CD4-positive, alpha-beta T cell treated with Interleukin-15 for 1 hour (primary cell): Measurements from ENCODE around the gene NDUFV1.
"Not testable (repeated sequence)": the region's sequence is repeated elsewhere in the genome, so short reads cannot be mapped to it uniquely, and the experiment has no call there.

Experiments used
- DNase-seq: peaks from one replicate; pipeline ENCODE4 v3.0.0-alpha.2; 2020

Gene NDUFV1

DNA sequence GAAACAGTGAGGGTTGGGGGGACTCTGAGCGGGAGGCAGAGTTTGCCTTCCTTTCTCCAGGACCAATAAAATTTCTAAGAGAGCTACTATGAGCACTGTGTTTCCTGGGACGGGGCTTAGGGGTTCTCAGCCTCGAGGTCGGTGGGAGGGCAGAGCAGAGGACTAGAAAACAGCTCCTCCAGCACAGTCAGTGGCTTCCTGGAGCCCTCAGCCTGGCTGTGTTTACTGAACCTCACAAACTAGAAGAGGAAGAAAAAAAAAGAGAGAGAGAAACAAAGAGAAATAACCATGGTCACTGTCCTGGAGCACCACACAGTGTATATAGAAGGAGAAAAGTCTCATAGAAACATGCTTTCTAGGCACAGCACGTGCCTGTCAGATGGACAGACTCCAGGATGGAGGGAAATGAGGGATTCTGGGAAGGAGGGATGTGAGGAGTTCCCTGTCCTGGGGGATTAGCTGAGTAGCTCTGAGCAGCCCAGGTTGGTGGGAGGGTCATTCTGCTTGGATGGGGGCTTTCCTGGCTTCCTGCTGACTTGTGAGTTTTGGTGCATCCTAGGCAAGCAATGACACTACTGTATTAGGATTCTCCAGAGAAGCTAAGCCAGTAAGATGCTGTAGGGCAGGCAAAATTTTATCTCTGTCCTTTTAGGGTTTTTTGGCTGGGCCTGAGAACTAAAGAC is 20.0 kb upstream of the NDUFV1 start:
- DNase-seq: peak; percentile 39

DNA sequence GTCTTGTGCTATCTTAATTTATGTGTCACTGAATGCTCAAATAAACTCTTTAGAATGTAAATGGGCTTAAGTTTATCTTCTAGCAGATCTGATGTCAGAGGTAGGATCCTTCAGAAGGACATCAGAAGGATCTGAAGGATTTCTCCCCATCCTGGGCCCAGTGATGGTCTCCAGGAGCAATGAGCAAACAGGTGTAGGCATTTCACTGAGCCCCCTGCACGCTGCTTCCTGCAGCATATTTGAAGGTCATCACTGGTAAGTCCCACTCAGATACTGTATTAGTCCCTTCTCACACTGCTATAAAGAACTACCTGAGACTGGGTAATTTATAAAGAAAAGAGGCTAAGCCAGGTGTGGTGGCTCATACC is 18.6 kb upstream of the NDUFV1 start:
- no peak for DNase-seq

DNA sequence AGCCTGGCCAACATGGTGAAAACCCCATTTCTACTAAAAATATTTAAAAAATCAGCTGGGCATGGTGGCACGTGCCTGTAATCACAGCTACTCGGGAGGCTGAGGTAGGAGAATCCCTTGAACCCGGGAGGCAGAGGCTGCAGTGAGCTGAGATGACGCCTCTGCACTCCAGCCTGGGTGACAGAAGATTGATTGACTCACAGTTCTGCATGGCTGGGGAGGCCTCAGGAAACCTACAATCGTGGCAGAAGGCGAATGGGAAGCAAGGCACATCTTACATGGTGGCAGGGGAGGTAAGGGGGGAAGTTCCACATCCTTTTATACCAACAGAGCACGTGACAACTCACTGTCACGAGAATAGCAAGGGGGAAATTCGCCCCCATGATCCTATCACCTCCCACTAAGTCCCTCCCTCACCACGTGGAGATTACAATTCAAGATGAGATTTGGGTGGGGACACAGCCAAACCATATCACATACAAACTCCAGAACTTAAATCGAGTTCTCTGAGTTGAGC is 17.8 kb upstream of the NDUFV1 start:
- DNase-seq: not testable (repeated sequence)

DNA sequence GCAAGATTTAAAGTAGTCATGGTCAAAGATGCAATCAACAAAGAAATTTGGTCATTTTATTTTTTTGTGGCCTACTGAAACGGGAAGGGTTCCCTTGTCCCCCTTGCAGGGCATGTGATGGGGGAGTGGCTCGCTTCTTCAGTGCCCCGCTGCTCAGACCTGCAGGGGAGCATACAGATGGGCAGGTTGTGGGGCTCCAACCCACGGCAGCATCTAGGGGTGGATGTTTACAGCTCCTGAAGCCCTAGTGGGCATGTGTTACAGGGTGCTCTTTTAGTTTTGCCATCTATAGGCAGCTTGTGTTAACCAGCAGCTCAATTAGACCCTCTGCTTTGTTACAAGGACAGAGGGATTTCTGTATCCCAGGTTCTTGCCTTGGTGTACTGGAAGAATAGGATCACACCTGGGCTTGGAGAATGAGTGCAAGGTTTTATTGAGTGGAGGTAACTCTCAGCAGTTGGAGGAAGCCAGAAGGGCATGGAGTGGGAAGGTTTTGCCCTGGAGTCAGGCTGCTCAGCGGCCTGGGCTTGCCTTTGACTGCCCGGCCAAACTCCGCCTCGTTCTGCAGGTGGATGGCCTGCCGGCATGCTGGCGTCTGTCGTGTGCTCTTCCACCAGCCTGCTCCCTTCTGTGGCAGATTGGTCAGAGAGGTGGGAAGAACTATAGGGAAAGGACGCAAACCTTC is 13.7 kb upstream of the NDUFV1 start:
- DNase-seq: no peak

DNA sequence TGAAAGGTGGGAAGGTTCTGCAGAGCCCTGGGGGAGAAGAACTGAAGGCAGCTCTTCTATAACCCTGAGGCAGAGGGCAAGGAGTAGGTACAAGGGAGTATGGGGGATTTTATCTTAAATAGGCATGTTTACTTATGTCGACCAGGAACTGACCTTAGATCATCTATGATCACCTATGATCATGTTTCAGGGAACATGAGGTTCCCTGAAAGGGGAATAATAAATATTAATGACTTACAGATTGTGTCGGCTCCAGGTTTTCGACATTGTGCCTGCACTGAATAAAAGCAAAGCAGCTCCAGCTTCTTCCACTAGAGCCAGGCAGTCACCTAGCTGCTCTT is 13.2 kb upstream of the NDUFV1 start:
- DNase-seq: no peak

DNA sequence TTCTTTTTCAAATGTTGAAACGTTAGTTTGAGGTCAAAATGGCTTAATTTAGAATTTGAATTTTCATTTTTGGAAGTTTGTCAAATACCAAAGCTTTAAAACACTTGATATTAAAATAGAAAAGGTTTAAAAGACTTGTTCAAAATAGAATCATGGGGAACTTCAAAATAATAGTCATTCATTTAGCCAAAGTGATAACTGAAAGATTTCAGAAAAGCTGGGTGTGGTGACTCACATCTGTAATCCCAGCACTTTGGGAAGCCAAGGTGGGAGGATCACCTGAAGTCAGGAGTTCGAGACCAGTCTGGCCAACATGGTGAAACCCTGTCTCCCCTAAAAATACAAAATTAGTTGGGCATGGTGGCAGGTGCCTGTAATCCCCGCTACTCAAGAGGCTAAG is 12.3 kb upstream of the NDUFV1 start:
- DNase-seq: no peak

DNA sequence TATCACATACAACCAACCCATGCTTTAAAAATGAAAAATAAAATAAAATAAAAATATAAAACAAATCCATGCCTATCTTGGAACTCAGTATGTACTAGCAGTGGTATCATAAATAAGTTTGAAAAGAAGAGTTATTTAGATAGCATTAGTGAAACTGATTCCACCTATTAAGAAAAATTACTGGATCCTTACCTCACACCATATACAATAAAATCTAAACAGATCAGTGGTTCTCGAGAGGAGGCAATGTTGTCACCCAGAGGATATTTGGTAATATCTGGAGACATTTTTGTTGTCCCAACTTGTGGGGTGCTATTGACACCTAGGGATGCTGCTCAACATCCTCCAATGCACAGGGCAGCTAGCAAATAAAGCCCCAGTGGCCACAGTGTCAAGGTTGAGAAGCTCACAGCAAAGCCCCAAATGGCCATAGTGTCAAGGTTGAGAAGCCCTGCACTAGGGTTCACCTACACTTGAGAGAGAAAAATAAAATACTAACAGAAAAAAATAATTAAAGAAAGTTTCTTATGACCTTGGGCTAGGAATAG is 9.9 kb upstream of the NDUFV1 start:
- no peak for DNase-seq

DNA sequence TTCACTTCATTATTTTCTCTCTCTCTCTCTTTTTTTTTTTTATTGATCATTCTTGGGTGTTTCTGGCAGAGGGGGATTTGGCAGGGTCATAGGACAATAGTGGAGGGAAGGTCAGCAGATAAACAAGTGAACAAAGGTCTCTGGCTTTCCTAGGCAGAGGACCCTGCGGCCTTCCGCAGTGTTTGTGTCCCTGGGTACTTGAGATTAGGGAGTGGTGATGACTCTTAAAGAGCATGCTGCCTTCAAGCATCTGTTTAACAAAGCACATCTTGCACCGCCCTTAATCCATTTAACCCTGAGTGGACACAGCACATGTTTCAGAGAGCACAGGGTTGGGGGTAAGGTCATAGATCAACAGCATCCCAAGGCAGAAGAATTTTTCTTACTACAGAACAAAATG is 9.3 kb upstream of the NDUFV1 start:
- not testable (repeated sequence) for DNase-seq

DNA sequence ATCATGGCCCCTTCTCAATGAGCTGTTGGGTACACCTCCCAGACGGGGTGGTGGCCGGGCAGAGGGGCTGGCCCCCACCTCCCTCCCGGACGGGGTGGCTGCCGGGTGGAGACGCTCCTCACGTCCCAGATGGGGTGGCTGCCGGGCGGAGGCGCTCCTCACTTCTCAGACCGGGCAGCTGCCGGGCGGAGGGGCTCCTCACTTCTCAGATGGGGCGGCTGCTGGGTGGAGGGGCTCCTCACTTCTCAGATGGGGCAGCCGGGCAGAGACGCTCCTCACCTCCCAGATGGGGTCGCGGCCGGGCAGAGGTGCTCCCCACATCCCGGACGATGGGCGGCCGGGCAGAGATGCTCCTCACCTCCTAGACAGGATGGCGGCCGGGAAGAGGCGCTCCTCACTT is 8.8 kb upstream of the NDUFV1 start:
- not testable (repeated sequence) for DNase-seq

DNA sequence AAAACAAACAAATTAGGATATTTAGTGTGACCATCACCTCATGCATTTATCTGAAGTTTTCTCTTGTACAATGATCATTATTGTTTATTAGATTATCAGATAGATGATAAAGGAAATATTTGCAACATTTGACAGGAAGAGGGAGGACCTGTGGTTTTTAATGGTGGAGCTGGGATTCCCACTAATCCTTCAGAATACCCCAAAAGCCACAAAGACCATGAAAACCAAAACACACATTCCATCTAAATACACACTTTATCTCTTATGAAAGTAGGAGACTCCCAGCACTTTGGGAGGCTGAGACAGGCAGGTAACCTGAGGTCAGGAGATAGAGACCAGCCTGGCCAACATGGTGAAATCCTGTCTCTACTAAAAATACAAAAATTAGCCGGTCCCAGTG is 7.6 kb upstream of the NDUFV1 start:
- DNase-seq: no peak

DNA sequence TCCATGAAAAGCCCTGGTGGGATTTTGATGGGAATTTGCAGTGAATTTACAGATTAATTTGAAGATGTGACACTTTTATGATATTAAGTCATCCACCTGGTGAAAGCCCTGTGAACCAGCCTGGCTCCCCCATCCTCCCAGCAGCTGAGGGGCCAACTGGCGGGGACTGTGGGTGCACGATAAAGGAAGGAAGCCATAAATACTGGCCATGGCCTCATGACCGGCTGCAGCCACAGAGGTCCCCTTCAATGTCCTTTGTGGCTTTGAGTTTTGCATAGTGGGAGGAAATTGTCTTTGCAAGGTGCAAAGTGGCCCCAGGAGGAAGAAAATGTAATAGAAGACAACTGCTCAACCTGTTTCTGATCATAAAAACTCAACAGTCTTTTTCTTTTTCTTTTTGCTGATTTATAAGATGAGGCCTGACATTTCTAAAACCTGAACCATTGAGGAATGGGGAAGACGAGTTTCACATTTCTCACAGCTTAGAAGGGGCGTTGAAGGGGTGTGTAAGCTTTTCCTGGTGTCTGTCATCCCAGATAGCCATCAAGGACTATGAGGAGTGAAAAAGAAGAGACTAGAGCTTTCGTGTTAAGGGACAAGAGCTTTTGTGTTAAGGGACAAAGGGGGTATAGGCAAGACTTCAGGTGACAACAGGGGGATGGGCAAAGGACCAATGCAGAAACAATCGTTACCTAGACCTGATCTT is 6.3 kb upstream of the NDUFV1 start:
- DNase-seq: no peak

DNA sequence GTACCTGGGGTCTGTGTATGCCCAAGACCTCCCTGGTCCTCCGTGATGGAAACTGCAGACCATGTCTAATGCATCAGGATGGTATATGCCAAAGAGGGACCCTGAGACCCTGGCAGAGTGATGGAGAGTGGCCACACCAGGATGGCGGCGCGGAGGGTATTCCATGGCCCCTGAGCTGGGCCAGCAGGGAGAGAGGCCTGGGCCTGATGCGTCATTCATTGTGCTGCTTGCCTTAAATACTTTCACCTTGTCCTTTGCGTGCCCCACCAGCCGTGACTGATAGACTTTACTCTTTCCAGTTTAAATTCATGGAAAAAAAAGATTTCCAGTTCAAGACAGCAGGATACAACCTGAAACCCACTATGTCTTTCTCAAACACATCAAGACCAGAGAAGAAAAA is 5.6 kb upstream of the NDUFV1 start:
- no peak for DNase-seq

DNA sequence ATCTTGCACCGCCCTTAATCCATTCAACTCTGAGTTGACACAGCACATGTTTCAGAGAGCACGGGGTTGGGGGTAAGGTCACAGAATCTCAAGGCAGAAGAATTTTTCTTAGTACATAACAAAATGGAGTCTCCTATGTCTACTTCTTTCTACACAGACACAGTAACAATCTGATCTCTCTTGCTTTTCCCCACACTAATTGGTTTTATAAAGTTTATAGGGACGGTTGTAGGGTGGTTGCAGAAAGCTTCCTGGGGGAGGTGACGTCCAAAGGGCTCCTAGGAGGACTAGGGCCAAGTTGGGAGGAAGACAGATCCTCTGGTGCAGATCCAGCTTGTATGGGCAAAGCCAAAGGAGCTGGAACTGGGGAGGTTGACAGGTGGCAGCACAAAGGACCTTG is 2.6 kb upstream of the NDUFV1 start:
- not testable (repeated sequence) for DNase-seq

DNA sequence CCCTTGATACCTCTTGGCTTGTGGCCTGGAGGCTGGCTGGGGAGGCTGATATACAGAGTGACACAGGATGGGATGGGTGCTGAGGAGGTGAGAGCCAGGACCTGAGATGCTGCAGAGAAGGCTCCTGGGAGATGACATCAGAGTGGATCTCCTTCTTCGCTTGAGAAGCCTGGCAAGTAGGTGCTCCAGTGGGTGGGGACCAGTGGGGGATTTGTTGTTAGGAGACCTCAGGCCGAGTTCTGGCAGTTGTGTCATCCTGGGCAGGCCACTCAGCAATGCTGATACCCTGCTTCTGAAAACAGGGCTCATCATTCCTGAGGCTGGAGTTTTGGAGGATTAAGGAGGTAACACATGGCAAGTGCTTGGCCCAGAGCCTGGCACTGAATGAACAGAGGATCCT is 1.9 kb upstream of the NDUFV1 start:
- no peak for DNase-seq

DNA sequence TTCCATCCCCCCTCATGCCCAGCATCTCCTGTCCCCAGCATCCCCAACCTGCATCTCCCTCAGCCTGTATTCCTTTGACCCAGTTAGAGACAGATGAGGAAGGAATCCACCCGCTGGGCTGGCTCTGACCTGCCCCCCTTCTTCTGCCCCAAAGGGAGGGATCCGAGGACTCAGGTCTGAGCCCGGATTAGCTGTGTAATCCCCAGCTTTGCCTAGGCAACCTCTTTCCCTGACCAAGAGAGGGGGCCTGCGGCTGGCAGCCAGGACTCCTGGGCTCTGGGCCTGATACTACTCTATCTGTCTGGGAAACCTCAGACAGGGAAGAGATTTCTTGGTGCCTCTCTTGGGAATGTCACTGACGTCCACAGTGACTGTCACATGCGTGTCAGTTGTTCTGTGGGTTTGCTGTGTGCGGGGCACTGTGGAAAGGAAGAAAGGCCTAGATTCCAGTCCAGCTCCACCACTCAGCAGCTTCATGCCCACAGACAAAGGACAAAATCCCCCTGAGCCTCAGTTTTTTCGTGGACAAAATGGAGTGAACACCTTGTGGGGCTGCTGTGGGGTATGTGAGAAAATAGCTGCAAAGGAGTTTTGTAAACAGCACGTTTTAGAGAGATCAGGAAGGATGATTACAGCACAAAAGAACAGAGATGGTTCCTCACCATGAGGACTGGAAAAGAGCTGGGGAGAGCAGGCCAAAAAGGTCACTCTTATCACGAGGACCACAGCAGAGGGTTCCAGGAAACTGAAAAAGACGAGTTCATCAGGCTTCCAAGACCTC is 1.3 kb upstream of the NDUFV1 start:
- DNase-seq: no peak

DNA sequence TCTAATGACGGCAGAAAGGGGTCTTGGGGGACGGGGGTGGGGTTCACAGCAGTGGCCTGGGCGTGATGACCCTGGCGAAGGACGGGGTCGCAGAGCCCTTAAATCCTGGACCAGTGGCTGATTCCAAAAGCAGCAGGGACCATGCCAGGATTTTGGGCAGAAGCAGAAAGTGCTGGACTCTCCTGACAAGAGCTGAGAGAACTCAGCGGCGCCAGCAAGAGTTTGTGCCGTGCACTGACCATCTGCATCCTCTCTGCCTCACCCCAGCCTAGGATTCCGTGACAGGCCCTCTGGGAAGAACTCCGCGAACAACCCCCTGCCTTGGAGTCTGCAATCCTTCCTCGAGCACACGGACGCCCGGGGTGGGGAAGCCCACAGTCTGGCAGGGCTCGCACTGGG is 644 bp upstream of the NDUFV1 start:
- DNase-seq: no peak

DNA sequence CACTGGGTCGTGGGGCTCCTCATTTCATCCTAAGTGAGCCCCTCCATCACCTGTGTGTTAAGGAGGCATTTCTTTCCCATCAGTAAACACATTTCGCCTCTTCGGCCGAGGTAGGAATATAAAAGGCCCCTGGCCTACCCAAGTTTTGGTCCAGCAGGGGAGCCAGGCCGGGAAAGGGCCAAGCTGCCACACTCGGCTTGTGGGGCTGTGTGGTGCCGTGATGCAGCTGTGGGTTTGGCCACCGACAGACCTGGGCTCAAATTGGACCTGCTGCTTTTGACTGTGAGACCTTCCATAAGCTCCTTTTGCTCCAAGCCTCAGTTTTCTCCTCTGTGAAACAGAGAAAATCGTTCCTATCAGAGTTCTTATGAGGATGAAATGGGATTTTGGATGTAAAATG is 771 bp downstream of the NDUFV1 start:
- DNase-seq: no peak

DNA sequence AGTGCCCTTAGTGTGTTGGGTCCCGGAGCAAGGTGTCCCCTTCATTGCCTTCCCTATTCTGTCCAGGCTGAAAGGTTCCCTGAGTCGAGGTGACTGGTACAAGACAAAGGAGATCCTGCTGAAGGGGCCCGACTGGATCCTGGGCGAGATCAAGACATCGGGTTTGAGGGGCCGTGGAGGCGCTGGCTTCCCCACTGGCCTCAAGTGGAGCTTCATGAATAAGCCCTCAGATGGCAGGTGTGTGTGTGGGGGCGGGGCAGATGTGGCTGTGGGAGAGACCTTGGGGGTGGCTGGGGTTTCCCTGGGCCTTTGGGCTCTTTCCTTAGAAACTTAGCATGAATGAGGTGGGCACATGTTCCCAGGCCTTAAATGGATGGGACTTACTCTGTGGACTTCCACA is 1.8 kb downstream of the NDUFV1 start:
- no peak for DNase-seq

DNA sequence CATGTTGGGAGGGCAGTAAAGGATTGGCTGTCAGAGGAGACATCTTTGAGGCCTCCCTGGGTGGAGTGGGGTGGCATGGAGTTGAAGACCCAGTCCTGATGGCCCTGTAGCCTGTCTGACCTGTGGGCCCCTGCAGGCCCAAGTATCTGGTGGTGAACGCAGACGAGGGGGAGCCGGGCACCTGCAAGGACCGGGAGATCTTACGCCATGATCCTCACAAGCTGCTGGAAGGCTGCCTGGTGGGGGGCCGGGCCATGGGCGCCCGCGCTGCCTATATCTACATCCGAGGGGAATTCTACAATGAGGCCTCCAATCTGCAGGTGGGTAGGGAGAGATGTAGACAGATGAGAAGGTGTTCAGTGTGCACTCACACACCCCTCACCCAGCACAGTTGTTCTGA is 2.6 kb downstream of the NDUFV1 start:
- no peak for DNase-seq

DNA sequence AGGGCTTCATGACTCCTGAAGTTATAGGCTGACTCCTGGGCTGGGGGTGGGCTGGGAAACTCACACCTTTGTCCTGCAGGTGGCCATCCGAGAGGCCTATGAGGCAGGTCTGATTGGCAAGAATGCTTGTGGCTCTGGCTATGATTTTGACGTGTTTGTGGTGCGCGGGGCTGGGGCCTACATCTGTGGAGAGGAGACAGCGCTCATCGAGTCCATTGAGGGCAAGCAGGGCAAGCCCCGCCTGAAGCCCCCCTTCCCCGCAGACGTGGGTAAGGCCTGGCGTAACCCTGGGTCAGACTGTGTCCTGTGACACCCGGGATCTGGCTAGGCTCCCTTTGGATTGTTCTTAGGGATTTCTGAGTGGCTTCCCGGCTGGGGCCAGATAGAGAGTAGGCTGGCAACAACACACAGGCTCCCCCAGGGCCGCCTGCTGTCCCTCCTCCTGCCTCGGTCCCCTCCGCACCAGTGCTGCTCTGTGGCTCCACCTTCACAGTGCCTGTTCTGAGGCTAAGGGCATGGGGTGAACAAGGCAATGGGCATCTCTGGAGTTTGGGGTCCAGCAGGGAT is 3.6 kb downstream of the NDUFV1 start:
- DNase-seq: no peak

DNA sequence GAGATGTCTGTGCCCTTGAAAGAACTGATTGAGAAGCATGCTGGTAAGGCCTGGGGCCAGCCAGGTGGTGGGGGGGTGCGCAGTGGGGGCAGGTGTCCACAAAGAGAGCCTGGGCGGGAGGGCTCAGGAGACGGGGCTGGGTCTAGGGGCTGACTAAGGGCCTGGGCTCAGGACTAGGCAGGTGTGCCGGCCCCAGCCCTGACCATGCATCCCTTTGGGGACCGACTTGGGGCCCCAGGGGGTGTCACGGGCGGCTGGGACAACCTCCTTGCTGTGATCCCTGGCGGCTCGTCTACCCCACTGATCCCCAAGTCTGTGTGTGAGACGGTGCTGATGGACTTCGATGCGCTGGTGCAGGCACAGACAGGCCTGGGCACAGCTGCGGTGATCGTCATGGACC is 4.4 kb downstream of the NDUFV1 start:
- no peak for DNase-seq

DNA sequence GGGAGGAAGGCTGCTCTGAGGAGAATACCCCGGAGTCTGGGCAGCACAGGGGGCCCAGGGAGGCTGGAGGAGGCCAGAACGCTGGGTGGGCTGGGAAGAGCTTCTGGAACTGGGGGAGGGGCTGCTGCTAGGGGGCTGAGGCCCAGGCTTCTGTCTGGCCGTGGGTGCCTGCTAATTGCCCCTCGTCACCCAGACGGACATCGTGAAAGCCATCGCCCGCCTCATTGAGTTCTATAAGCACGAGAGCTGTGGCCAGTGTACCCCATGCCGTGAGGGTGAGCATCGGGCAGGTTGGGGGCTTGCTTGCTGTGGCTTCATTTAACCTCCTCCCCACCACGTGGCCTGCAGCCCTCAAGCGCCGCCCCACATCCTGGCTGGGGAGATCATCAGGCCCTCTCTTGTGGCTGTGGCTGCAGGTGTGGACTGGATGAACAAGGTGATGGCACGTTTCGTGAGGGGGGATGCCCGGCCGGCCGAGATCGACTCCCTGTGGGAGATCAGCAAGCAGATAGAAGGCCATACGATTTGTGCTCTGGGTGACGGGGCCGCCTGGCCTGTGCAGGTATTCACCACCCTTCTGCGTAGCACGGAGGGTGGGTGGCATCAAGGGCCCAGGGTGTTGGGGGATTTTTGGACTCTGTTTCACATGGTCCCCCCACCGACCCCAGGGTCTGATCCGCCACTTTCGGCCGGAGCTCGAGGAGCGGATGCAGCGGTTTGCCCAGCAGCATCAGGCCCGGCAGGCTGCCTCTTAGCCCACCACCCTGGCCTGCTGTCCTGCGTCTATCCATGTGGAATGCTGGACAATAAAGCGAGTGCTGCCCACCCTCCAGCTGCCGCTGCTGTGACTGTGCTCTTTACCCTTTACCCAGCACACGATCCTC is 5.2 kb downstream of the NDUFV1 start:
- DNase-seq: no peak
